EH (cell line): Measurements from ENCODE around the gene PDK2.

Experiments used
- DNase-seq: peaks from one replicate; pipeline ENCODE4 v3.0.0-alpha.2; 2015; ENCODE audit warnings: low read depth

PDK2 gene

DNA sequence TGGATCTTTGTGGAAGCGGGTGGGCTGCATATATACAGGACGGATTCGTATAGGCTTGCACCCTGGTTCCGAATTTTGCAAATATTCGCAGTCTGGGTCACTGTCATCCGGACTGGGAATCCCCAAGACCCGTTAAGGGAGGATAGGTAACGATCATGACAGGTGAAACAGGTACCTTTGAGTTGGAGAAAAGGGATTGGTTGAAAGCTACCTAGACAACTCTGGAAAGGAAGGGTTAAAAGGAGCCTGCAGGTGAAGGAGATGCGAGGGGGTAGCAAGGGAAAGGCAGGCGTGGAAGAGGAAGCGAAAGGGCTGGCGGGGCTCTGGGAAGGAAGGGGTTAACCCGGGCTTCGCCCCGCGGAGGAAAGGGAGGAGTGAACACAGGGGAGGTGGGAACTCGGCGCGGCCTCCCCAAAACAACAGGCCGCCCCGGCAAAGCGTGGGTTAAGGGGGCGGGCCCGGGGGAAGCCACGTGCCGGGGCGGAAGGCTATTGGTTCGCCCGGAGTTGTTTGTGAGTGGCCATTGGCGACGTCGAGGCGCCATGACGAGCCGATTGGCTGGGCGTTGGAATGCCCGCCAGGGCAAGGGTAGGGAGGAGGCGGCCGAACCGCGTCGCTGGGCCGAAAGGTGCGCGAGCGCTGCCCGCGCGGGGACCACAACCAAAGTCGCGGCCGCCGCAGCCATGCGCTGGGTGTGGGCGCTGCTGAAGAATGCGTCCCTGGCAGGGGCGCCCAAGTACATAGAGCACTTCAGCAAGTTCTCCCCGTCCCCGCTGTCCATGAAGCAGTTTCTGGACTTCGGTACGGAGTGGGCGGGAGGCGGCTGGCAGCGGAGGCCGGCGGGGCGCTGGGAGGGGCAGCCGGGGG is at the start of gene PDK2:
TSS of gene PDK2 (plus strand) at position 599 of the 867 bp plus-strand sequence. CDS start at position 684, 85 bp downstream.
- DNase-seq: peak; percentile 96

DNA sequence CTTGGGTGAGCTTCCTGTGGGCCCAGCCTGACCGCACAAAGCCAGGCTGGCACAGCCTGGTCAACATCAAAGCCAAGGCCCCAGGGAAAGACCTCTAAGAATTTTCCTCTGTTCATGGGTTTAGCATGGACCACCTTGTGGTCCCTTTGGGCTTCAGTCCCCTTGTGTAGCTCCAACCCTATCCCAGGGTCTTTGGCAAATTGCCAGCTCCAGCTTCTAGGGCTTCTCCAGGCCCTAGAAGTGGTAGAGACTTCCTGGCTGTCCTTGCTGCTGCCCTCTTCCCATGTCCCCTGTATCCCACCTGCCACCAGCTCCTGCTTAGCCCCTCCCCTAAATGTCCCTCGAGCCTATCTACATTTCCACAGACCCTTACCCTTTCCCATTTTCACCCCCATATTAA is 49.0 kb upstream of the PDK2 start:
- no peak for DNase-seq

DNA sequence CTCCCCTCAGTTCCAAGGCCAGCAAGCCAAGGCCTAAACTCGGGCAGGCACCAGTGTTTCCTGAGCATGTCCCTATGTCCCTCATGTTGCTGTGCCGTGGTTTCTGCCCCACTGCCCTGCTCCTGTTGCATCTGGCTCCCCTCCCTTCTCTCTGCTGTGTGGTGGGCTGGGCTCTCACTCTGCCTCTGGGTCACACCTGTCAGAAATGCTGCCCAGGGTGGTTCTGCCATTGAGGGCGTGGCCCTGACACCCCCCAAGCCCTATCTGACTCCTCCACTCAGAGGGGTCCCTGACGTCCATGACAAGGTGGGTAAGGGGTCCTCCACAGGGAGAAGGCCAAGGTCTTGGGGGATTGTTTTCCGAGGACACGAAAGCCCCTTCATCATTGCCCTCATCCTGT is 48.5 kb upstream of the PDK2 start:
- no peak for DNase-seq

DNA sequence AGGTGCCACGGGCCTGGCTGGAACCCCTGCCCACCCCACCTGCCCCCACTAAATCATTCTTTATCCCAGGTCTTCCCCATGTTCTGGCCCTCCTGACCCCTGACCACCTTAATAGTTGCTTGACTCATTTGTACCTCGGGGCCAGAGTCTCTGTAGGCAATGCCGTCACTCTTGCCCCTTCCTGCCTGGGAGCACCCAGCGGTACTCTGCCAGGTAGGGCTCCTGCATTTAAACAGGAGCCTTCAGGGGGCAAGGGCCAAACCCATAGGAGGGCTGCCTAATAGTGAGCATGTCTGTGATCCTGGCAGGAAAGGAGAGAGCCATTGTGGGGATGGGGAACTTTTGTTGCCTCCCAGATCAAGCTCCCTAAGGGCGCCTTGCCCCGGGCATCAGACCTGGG is 48.1 kb upstream of the PDK2 start:
- DNase-seq: no peak

DNA sequence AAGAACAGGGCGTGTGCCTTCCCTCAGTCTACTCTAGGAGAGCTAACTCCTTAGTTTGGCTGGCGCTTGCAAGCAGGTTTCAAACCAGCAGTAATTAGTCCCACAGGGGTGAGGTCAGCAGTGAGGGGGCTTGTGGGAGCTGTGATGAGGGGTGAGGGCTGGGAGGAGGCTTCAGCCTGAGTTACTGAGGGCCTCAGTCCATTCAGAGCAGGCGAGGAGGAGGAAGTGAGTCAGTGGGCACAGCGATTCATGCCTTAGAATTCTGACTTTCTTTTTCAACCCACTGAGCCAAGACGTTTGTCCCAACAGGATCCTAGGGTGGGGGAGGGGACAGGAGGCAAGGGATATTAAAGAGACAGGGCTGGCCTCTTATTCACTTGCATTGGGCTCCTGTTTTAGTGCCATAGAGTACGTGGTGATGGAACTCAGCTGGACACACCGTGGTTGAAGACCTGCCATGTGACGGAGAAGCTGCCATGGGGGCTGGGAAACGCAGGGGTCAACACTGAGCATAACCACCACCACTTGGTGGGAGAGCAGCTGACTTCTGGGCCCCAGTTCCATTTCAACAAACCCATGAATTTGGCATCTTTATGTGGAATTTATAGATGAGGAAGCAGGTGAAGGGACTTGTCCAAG is 47.5 kb upstream of the PDK2 start:
- peak; percentile 90 for DNase-seq

DNA sequence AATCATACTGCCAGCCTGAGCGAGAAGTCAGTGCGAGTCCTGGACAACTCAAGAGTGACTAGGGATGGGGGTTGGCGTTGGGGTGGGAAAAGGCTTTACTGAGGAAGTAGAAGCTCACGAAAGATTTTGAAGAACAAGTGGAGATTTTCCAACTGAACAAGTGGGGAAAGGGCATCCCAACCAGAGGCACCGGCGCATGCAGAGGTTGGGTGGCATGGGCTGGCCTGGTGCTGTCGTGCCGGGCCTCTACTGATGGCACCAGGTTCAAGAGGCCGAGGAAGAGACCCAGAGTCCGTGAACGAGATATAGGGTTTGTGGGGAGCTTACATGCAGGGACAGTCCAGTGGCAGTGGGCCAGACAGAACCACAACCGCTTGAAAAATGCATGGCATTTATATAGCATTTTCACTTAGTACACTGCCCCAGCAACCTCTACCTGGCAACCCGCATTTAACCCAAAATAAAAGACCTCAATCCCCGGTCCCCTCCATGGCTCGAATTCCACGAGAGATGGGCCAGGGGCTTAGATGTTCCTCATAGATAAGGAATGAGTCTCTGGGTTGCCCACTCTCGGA is 46.9 kb upstream of the PDK2 start:
- DNase-seq: peak; percentile 72

DNA sequence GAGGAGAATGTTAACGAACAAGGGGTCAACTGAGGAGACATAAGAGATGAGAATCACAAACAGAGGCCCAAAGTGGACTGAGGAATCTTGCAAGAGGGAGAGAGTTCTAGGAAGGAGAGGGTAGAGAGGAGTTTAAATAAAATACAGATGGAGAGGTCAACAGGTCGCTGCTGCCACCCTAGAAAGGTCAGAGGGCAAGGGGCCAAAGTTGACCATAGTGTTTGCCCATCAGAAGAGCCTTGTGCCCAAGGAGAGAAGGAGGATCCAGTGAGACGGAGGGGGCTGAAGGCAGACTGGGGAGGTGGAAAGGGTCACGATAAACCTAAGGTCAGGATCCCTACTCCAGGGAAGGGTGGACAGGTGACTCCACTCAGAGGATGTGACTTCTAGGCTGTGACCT is 46.2 kb upstream of the PDK2 start:
- peak; percentile 37 for DNase-seq

DNA sequence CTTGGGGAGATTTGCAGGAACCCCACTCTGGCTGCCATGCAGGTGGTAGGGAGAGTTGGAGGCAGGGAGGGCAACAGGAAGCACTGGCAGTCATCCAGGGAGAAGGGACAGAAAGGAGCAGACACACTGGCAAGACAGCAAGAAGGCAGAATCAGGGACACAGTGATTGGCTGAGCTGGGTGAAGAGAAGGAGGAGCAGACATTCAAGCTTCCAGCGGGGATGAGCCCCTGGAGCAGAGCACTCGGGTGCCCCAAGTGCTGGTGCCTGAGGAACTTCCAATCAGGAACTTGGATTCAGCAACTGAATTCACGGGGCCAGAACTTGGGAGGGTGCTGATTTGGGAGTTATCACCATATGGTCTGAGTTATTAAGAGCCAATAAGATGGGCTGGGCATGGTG is 45.5 kb upstream of the PDK2 start:
- DNase-seq: peak; percentile 50

DNA sequence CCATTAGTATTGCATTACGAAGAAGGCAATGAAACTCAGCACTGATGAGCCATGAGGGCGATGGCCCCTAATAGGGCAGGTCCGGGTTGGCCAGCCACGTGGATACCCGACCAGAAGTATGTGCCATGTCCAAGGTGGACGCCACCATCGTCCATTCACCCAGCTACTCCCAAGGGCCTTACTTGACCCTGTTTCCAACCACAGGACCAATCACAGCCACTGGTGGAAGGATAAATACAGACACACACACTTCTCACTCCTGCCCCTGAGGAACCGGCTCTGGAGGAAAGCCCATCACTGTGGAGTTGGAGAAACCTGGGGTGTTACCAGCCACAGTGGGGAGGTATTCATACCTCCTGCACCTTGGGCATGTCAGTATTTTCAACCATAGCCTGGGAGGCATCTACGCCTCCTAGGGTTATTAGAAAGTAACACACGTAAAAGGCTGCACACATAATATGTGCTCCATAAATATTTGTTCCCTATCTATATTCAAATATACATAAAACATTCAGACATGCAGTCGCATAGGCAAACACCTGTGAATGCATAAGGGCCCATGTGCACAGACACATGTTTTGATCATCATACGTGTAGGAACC is 44.6 kb upstream of the PDK2 start:
- no peak for DNase-seq

DNA sequence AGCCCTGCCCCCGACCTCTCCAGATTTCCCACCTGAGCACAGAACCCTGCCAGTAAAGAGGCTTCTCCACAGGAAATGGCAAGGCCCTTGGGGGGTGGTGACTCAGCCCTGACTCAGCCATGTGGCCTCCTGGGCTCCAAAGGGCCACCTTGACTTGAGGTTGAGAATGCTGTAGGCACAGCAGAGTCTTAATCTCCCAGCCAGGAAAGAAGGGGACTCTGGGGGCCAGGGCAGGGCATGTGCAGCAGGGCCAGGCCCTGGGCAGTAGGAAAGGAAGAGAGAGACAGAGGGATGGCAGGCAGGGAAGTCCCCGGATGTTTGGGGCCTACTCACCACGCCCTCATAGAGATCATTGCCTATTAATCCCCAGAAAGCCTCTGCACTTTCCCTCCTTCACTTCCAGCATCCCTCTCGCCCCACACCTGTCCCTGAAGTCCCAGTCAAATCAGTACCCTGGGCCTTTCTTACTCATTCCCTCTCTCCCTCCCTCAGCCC is 44.0 kb upstream of the PDK2 start:
- peak; percentile 90 for DNase-seq

DNA sequence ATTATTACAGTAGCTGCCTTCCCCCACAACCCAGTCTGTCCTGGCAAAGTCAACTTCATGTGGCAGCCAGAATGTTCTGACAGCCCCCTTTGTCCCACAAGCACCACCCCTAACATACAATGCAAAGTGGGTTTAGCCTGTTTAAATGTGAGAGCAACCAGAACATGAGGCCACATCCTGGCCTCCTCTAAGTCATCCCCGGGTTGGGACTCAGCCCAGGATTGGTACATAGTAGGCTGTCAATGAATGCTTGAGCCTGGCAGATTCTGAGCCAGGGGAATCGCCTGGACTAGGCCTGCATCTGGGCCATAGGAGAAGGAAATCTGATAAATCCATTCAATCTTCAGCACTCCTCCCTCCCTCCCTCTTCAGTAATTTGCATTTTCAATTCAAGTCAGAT is 43.5 kb upstream of the PDK2 start:
- DNase-seq: peak; percentile 35

DNA sequence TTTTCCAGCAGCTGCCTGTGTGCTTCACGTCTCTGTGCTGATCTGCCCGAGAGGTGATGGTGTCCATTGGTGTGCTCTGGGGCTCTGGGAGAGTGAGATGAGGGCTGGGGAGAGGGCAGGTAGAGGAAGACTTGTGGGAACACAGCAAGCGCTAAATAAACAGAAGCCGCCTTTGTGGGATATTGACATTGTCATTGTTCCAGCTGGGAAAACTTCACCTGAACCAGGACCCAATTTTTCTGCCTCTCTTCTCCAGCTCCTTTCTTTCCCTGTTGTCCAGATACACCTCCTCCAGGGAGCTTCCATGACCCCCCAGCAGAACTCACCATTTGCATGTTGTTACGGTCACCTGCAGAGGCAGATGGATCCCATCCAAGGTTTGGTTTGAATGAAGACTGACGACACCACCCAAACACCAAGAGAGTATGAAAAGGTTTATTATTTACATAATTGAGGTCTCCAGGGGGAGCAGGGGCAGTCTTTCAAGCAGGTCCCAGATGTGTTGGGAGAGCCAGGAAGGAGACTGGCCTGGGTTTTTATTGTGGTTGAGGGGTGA is 42.8 kb upstream of the PDK2 start:
- no peak for DNase-seq

DNA sequence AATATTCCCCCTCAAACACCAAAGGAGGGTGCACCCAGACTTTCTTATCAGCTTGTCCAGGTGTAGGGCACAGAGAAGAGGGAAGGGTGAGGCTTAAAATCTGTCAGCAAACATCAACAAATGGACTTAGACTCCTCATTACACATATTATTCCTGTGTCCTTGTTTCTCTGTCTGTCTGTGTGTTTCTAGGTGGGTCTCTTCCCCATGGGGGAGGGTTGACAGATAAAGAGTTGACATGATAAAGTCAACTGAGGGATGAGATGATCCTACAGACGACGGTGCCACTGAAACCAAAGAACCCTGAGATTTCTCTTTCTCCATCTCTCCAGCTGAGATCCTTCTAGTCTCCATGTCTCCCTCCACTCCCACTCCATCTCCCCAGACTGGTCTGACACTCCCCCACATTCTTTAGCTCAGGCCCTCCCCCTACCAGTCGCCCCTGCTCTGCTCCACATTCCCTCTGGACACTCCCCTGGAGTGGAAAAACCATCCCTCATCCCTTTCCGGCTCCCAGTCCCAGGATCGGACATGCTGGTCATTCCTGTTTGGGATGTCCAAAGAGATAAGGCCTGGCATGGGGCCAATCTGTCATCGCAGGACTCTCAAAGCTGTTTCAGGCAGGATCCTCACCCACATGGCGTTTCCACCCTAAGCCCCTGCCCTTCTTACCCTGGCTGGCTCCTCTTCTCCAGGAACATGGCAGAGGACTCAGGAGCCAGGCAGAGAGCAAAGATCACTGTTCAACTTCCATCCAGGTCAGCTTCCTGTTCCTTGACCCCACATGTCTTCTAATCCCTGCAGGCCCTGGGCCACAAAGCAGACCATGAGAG is 42.1 kb upstream of the PDK2 start:
- DNase-seq: peak; percentile 81

DNA sequence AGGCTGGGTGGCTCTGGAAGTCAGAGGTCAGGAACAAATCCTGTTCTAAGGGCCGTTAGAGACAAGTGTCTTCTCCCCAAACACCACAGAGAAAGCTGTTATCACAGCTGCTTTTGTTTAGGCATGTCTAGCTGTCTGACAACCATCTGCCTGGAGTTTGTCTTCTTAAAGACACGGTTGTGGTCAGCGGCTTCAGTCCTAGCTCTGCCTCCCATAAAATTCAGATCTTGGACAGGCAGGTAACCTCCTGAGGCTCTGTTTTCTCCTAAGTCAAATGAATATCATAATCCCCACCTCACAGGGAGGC is 41.5 kb upstream of the PDK2 start:
- DNase-seq: peak; percentile 73

DNA sequence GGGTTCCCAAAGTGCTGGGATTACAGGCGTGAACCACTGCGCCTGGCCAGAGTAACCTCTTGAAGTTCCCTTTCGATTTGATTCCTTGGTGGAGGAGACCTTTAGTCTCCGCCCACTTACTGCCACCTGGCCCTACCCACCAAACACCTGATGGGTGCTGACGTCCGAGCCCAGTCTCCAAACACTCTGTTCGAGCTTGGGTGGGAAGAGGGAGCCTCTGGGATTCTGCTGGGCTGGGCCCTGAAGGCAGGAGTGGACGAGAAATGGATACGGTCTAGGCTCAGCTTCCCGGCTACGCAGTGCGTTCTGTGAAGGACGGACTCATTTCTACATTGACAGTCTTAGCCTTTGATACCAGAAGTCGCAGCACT is 40.1 kb upstream of the PDK2 start:
- peak; percentile 50 for DNase-seq

DNA sequence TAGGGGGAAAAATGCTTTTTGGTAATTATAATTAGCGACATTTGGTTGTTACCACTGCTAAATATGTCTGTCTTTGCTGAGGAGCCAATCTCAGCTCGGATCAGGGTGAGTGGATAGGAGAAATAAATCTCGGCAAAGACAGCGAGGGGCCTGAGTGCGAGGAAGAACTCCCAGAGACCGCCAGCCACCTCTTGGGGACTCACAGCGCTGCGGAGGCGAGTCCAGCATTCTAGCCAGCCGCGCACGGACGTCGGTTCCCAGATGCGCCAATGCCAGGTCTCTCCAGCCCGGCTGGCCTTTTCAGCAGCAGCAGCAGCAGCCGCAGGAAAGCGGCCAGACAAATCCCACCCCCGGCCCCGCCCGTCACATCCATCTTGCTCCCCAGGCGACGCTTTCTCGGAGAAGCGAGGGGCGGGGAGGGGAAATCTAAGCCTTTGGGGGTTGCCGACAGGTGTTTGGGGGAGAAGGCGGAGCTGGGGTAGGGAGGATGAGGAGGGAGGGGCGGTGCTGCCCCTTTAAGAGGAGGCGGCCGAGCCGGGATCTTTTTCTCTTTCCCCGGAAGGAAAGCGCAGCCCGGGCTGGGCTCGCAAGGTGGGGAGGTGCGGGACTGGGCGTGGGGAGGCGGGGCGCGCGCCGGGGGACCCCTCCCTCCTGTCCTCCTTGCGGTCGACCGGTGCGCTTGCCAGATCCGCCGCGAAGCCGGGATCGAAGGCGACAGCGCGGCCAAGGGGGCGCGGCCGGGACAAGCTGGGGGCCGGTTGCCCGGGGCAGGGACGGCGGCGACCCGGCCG is 39.5 kb upstream of the PDK2 start, which contains the start of gene ITGA3:
TSS of gene ITGA3 (plus strand) at position 685 of the 791 bp plus-strand sequence. CDS start 330 bp downstream, outside the sequence.
- peak; percentile 94 for DNase-seq

DNA sequence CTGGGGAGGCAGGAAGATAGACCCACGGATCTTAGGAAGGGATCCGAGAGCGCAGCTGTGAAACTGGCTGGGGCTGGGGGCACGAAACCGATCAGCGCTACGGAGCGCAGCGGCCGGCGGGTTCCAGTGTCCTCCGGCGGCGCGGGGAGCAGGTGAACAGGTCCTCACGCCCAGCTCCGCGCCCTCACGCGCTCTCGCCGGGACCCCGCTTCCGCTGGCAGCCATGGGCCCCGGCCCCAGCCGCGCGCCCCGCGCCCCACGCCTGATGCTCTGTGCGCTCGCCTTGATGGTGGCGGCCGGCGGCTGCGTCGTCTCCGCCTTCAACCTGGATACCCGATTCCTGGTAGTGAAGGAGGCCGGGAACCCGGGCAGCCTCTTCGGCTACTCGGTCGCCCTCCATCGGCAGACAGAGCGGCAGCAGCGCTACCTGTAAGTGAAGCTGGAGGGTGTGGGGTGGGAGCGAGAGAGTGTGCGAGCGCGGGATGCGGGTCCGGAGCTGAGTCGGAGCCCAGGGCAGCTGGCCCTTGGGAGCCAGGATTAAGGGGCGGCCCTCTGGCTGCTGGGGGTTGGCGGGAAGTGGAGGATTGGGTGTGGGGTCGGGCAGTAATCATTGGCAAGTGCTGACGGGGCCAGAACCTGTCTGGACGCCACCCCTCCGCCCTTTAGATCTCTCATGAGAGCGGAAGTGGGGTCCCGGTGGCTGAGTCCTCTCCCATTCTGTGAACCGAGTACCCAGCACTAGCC is 38.8 kb upstream of the PDK2 start:
- peak; percentile 65 for DNase-seq

DNA sequence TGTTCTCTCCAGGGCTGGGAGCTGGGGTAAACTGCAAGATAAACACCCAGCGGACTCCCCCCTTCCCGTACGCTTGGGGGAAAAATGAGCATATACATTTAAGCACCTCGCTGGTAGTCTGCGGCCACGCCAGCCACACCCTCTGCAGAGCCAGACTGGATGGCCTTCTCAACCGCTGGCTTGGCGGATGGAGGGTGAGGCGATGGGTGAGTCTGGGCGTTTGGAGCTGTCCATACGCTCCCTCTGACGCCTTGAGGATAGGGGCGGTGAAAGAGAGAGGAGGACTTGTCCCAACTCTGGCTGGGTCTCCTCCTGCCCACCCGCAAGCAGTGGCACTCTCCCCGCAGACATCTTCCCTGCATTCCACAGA is 38.2 kb upstream of the PDK2 start:
- peak; percentile 70 for DNase-seq

DNA sequence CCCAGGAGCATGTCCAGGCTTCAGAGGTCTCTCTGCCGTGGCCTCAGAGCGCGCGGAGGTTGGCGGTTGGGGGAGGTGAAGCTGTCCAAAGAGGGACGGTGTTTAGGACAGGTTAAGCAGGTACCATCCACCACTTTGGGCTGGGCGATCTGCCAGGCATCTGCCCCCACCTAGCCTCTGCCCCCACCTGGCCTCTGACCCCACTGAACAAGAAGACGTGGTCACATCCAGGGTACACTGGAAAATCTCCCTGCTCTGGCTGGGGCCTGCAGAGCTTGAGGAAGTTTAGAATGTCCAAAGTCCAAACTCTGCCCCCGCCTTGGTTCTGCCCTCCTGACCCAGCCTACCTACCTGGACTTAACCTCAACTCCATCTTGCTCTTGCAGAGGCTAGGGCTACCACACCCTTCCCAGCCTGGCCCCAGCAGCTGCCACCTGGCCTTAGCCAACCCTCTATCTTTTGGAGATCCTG is 37.6 kb upstream of the PDK2 start:
- DNase-seq: no peak
